ENCODE measurements around the gene MCFD2.

Gene MCFD2

DNA sequence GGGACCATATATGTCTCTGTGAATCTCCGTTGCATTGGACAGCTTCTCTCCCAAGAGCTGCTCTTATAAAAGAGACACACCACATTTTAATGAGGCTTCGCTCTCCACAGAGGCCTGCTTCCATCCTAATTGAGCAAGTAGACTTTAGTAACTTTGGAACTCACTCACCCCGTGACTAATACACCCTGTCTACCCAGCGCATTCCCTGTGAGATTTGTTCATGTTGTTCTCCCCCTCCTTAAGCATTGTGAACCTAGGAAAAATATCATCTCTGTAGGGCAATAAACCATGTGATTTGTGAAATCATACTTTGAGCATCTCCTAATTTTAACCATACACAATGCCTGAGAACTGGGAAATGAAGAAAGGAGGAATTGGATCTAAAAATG lies 56.9 kb downstream of the MCFD2 start:
- no peak overlapping the region for H3K27ac ChIP-seq (ENCODE audit: low read depth, low read length)
- no peak overlapping the region for H3K4me3 ChIP-seq (ENCODE audit: insufficient read depth, low read length, poor library complexity, severe bottlenecking)
- H4K20me1 ChIP-seq (ENCODE audit: low read depth, low read length): no peaks in the 10 kb centered on the region
- no peak for TF ChIP-seq EZH2phosphoT487 (conservative IDR thresholded peaks at IDR 0.05; ENCODE audit: low read length)
- TF ChIP-seq, protein P1, sequence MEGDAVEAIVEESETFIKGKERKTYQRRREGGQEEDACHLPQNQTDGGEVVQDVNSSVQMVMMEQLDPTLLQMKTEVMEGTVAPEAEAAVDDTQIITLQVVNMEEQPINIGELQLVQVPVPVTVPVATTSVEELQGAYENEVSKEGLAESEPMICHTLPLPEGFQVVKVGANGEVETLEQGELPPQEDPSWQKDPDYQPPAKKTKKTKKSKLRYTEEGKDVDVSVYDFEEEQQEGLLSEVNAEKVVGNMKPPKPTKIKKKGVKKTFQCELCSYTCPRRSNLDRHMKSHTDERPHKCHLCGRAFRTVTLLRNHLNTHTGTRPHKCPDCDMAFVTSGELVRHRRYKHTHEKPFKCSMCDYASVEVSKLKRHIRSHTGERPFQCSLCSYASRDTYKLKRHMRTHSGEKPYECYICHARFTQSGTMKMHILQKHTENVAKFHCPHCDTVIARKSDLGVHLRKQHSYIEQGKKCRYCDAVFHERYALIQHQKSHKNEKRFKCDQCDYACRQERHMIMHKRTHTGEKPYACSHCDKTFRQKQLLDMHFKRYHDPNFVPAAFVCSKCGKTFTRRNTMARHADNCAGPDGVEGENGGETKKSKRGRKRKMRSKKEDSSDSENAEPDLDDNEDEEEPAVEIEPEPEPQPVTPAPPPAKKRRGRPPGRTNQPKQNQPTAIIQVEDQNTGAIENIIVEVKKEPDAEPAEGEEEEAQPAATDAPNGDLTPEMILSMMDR (IDR thresholded peaks at IDR 0.05; ENCODE audit: insufficient read depth, low read length, poor library complexity, severe bottlenecking): no peak
- no peaks in the 10 kb centered on the region for H3K9me2 ChIP-seq (replicated peaks; ENCODE audit: insufficient read depth, low read length)
- no peaks in the 10 kb centered on the region for H3F3A ChIP-seq (ENCODE audit: insufficient read depth)
- no peaks in the 10 kb centered on the region for H3K79me2 ChIP-seq (ENCODE audit: insufficient read depth, low read length)
- no peaks in the 10 kb centered on the region for H3K9me3 ChIP-seq (ENCODE audit: insufficient read depth, low read length)
- no peaks in the 10 kb centered on the region for H3K36me3 ChIP-seq (ENCODE audit: low read length)
- H3K4me2 ChIP-seq (ENCODE audit: low read depth, low read length, poor library complexity, severe bottlenecking): no peak overlapping the region
- H3K9ac ChIP-seq (ENCODE audit: low read length): no peak overlapping the region
- H2AFZ ChIP-seq (ENCODE audit: low read depth, low read length, severe bottlenecking): no peak overlapping the region
- no peaks in the 10 kb centered on the region; the same call in 1 of the 2 replicates for H3K27me3 ChIP-seq (ENCODE audit: low read length)

DNA sequence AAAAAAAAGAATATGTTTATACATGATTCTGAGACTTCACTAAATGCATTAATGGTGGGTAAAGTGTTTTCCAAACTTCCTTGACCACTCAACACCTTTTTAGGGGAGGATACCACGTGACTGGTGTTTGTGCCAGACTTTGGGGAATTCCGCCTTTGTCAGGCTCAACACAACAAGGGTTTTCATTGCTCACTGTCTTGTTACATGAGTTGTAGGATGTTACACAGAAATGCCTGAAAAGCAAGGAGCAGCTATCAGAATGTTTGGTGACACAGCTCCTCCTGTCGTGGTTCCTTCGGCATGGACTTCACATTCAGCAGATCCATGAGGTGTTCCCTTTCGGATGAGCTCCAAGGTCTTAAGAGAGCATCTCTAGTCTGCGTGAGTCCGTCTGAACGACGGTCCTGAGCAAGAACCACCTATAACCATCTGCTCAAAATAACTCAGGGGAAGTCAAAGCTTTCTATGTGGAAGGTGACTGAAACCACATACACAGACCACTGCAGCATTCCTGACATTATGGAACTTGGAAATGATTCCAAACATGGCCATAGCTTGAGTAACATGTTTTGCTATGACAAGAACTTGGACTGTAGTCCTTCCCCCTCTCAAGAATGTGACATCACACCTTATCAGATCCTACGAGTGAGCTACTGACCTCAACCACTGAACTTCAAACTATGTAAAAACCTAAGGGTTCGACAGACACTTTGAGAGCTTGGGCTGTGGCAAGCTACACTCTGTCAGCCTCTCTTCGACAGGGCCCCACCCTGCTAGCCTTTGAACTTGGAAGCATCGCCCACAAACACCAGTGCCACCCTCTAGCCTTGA lies 57.5 kb downstream of the MCFD2 start:
- TF ChIP-seq EZH2phosphoT487 (conservative IDR thresholded peaks at IDR 0.05; ENCODE audit: low read length): no peak
- TF ChIP-seq, protein P1 (IDR thresholded peaks at IDR 0.05; ENCODE audit: insufficient read depth, low read length, poor library complexity, severe bottlenecking): no peak
- no peaks in the 10 kb centered on the region; the same call in 1 of the 2 replicates for H3K27me3 ChIP-seq (ENCODE audit: low read length)
- H3K4me2 ChIP-seq (ENCODE audit: low read depth, low read length, poor library complexity, severe bottlenecking): no peak overlapping the region
- no peak overlapping the region for H2AFZ ChIP-seq (ENCODE audit: low read depth, low read length, severe bottlenecking)
- H3K27ac ChIP-seq (ENCODE audit: low read depth, low read length): no peak overlapping the region
- H3K9me3 ChIP-seq (ENCODE audit: insufficient read depth, low read length): no peaks in the 10 kb centered on the region
- H3K79me2 ChIP-seq (ENCODE audit: insufficient read depth, low read length): no peaks in the 10 kb centered on the region
- no peaks in the 10 kb centered on the region for H3K9me2 ChIP-seq (replicated peaks; ENCODE audit: insufficient read depth, low read length)
- H3K9ac ChIP-seq (ENCODE audit: low read length): no peak overlapping the region
- no peaks in the 10 kb centered on the region for H4K20me1 ChIP-seq (ENCODE audit: low read depth, low read length)
- H3K4me3 ChIP-seq (ENCODE audit: insufficient read depth, low read length, poor library complexity, severe bottlenecking): no peak overlapping the region
- no peaks in the 10 kb centered on the region for H3F3A ChIP-seq (ENCODE audit: insufficient read depth)
- no peaks in the 10 kb centered on the region for H3K36me3 ChIP-seq (ENCODE audit: low read length)

DNA sequence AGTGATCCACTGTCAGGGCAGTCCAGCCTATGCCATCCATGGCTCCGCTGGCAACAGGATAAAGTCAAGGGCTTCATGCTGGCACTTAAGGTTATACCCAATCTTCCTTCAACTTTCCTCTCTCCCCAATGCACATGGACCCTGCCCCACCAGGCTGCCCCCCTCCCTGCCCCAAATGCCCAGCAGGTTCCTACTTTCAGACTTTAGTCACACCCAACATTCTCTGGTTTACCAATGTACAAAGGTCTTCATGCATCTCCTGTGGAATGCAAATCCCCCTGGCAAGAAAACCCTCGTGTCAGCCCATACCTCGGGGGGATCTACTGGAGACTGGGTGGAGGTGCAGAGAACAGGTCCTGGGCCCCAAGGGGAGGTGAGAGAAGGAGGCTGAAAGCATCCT lies 59.3 kb downstream of the MCFD2 start:
- H3F3A ChIP-seq (ENCODE audit: insufficient read depth): no peaks in the 10 kb centered on the region
- no peak overlapping the region for H2AFZ ChIP-seq (ENCODE audit: low read depth, low read length, severe bottlenecking)
- no peak overlapping the region for H3K4me2 ChIP-seq (ENCODE audit: low read depth, low read length, poor library complexity, severe bottlenecking)
- no peak overlapping the region for H3K4me3 ChIP-seq (ENCODE audit: insufficient read depth, low read length, poor library complexity, severe bottlenecking)
- TF ChIP-seq, protein P1 (IDR thresholded peaks at IDR 0.05; ENCODE audit: insufficient read depth, low read length, poor library complexity, severe bottlenecking): no peak
- no peak for TF ChIP-seq EZH2phosphoT487 (conservative IDR thresholded peaks at IDR 0.05; ENCODE audit: low read length)
- no peaks in the 10 kb centered on the region for H3K9me3 ChIP-seq (ENCODE audit: insufficient read depth, low read length)
- no peaks in the 10 kb centered on the region for H3K36me3 ChIP-seq (ENCODE audit: low read length)
- H3K9ac ChIP-seq (ENCODE audit: low read length): no peak overlapping the region
- H3K79me2 ChIP-seq (ENCODE audit: insufficient read depth, low read length): no peaks in the 10 kb centered on the region
- no peaks in the 10 kb centered on the region for H4K20me1 ChIP-seq (ENCODE audit: low read depth, low read length)
- H3K9me2 ChIP-seq (replicated peaks; ENCODE audit: insufficient read depth, low read length): no peaks in the 10 kb centered on the region
- H3K27me3 ChIP-seq (ENCODE audit: low read length): no peaks in the 10 kb centered on the region; the same call in 1 of the 2 replicates
- no peak overlapping the region for H3K27ac ChIP-seq (ENCODE audit: low read depth, low read length)
